ENCODE data around the gene HHEX. TPM values are rescaled to one million over a fixed set of nuclear protein-coding genes. Genes with fewer than 3 reads are reported as not detected.

The HHEX gene
- total RNA-seq, 1 experiment from 2014 or later, result 11.0 TPM

DNA sequence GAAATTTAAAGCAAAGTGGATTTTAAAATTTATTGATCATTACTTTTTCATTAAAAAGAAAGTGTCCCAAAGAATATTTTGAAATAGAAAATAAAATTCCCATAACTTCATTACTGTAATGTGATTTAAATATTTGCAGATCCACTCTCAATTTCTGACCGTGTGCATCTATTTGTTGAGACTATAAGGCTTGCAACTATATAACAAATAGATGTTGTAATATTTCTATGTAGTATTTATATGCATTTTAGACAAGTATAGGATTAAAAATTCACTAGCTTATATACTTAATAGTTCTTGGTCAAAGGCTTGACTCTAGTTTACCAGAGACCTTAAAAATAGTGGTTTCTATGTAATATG lies 3.8 kb downstream of the HHEX start (continued):
- TF ChIP-seq TCF7L2 (IDR thresholded peaks at IDR 0.05; ENCODE audit: borderline replicate concordance, extremely low read depth, insufficient read depth, insufficient read length), result no peak
- TF ChIP-seq SIN3A (IDR thresholded peaks at IDR 0.05; ENCODE audit: low read depth), result no peak
- no peak for TF ChIP-seq SRF (IDR thresholded peaks at IDR 0.05; ENCODE audit: low read depth)
- TF ChIP-seq ZFX (IDR thresholded peaks at IDR 0.05), result no peak
- TF ChIP-seq JUND (IDR thresholded peaks at IDR 0.05), result no peak

DNA sequence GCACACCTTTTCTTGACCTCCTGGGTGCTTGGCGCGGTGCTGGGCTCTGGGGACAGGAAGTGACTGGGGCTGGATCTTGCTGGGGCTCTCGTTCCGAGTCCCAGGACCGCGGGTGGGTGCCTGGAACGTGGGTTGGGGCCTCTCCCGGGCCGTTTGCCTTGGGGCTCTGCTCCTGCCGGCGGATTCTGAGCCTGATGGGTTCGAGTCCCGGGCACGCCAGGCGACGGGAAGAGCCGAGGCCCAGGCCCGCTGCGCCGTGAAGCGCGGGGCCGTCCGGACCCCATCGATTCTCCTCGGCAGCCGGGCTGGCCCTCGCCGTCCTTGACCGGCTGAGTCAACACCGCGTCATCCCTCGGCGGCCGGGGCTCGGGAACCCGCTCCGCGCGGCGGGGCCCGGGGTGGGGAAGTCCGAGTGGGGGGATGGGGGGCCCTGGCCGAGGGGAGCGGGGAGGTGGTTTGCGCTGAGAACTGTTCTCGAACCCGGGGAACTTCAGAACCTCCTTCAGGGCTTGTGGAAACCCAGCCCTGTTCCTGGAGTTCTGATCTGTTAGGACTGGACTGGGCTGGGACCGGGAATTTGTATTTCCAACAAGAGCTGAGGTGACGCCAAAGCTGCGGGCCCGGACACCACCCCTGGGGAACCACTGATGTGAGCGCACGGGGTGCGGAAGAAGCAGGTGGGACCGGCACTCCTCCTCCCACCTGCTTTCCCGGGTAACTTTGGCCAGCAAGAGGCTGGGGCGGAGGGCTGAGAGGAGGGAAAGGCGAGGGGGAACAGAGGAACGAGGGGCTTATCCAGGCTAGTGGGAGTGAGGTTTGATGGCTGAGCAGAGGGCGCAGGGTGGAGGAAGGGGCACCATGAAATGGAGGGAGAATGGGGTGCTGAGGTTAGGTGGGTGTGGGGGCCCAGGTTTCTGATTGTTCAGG lies 6.2 kb downstream of the HHEX start:
- ChIA-PET RAD21 (ENCODE audit: low non-redundant PET in 1 of 2, low total read pairs in 2 of 2, uncharacterized antibody in 2 of 2, unreplicated experiment in 2 of 2) (no interaction called here), POLR2A (no interaction called here), CTCF (no interaction called here)
- BruUV-seq (replicated peaks), result no TSS peak
- no peak for ATAC-seq
- H4K20me1 ChIP-seq (ENCODE audit: insufficient read depth), result no peaks in the 10 kb centered on the region
- H3K4me1 ChIP-seq (ENCODE audit: control insufficient read depth in 1 of 2, insufficient read depth in 2 of 2, low read length in 2 of 2), result peaks cover 0 to 2% of the 10 kb centered on the region in 2 experiments; a peak in 2 of 4 replicates
- no peak overlapping the region for H3K27ac ChIP-seq (ENCODE audit: low read depth, low read length)
- no peak overlapping the region for H3K4me2 ChIP-seq (ENCODE audit: low read length)
- H3K9me3 ChIP-seq (ENCODE audit: control insufficient read depth in 1 of 2, insufficient read depth in 1 of 2, low read depth in 1 of 2, low read length in 2 of 2), result no peaks in the 10 kb centered on the region
- H3K27me3 ChIP-seq (ENCODE audit: insufficient read depth, low read length), result no peaks in the 10 kb centered on the region
- peaks cover 0 to 7% of the 10 kb centered on the region in 2 experiments; a peak in 1 of 4 replicates for H3K36me3 ChIP-seq (ENCODE audit: control insufficient read depth in 1 of 2, insufficient read depth in 2 of 2, low read length in 2 of 2)
- no peak overlapping the region for H3K4me3 ChIP-seq (replicated peaks in 1 of 2; ENCODE audit: low read depth in 1 of 2, low read length in 2 of 2)
- H3K79me2 ChIP-seq (ENCODE audit: insufficient read depth, low read length), result peaks cover 6% of the 10 kb centered on the region; the same call in 1 of the 2 replicates
- H3K9ac ChIP-seq (ENCODE audit: low read length), result no peak overlapping the region
- DNase-seq (ENCODE audit: low read depth, low spot score), result no peak
- TF ChIP-seq, protein P1, sequence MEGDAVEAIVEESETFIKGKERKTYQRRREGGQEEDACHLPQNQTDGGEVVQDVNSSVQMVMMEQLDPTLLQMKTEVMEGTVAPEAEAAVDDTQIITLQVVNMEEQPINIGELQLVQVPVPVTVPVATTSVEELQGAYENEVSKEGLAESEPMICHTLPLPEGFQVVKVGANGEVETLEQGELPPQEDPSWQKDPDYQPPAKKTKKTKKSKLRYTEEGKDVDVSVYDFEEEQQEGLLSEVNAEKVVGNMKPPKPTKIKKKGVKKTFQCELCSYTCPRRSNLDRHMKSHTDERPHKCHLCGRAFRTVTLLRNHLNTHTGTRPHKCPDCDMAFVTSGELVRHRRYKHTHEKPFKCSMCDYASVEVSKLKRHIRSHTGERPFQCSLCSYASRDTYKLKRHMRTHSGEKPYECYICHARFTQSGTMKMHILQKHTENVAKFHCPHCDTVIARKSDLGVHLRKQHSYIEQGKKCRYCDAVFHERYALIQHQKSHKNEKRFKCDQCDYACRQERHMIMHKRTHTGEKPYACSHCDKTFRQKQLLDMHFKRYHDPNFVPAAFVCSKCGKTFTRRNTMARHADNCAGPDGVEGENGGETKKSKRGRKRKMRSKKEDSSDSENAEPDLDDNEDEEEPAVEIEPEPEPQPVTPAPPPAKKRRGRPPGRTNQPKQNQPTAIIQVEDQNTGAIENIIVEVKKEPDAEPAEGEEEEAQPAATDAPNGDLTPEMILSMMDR (IDR thresholded peaks at IDR 0.05 in 2 of 3, conservative IDR thresholded peaks at IDR 0.05 in 1 of 3; ENCODE audit: borderline replicate concordance in 1 of 3, insufficient read depth in 1 of 3, low read depth in 2 of 3, low read length in 2 of 3), result no peak
- H2AFZ ChIP-seq (ENCODE audit: low read depth, low read length, poor library complexity, severe bottlenecking), result no peak overlapping the region
- intact Hi-C loops (cut with micrococcal nuclease), result no loop called here
- no peaks in the 10 kb centered on the region for H3K9me2 ChIP-seq (ENCODE audit: insufficient read depth)
